ENCODE data around the gene OR4F15. TPM values are rescaled to one million over a fixed set of nuclear protein-coding genes. Genes with fewer than 3 reads are reported as not detected.

The OR4F15 gene
- total RNA-seq, 4 donors from 2014 or later, result not detected

GRCh38 chr15:101808201-101808600, 3.8 kb upstream of the OR4F15 start:
- no peaks in the 10 kb centered on the region for H3K27me3 ChIP-seq
- intact Hi-C loops (cut with DNase I; ENCODE audit: low total_unique reads), result no loop called here
- no peak overlapping the region for H3K27ac ChIP-seq
- H3K4me1 ChIP-seq, result no peaks in the 10 kb centered on the region
- no peak for DNase-seq
- no peak overlapping the region for H3K4me3 ChIP-seq
- TF ChIP-seq CTCF (IDR thresholded peaks at IDR 0.05), result no peak
- TF ChIP-seq POLR2A (IDR thresholded peaks at IDR 0.05), result no peak
- H3K9me3 ChIP-seq, result no peaks in the 10 kb centered on the region
- no peaks in the 10 kb centered on the region for H3K36me3 ChIP-seq

GRCh38 chr15:101810456-101810855, 1.5 kb upstream of the OR4F15 start:
- H3K27me3 ChIP-seq, result no peaks in the 10 kb centered on the region
- H3K4me3 ChIP-seq, result no peak overlapping the region
- TF ChIP-seq POLR2A (IDR thresholded peaks at IDR 0.05) (no peak), CTCF (IDR thresholded peaks at IDR 0.05) (no peak)

GRCh38 chr15:101810876-101811275, 1.1 kb upstream of the OR4F15 start:
- no peak for DNase-seq
- no peak overlapping the region for H3K4me3 ChIP-seq
- no peaks in the 10 kb centered on the region for H3K36me3 ChIP-seq
- H3K4me1 ChIP-seq, result no peaks in the 10 kb centered on the region
- no peak overlapping the region for H3K27ac ChIP-seq
- intact Hi-C loops (cut with DNase I; ENCODE audit: low total_unique reads), result no loop called here
- no peaks in the 10 kb centered on the region for H3K27me3 ChIP-seq
- TF ChIP-seq POLR2A (IDR thresholded peaks at IDR 0.05) (no peak), CTCF (IDR thresholded peaks at IDR 0.05) (no peak)
- no peaks in the 10 kb centered on the region for H3K9me3 ChIP-seq

More at GRCh38 chr15:101810456-101810855, 1.5 kb upstream of the OR4F15 start:
- DNase-seq, result no peak
- no peak overlapping the region for H3K27ac ChIP-seq
- no peaks in the 10 kb centered on the region for H3K9me3 ChIP-seq
- no peaks in the 10 kb centered on the region for H3K36me3 ChIP-seq
- intact Hi-C loops (cut with DNase I; ENCODE audit: low total_unique reads), result no loop called here
- no peaks in the 10 kb centered on the region for H3K4me1 ChIP-seq

GRCh38 chr15:101813803-101814534, 2.0 kb downstream of the OR4F15 start:
- TF ChIP-seq CTCF (IDR thresholded peaks at IDR 0.05) (no peak), POLR2A (IDR thresholded peaks at IDR 0.05) (no peak)
- DNase-seq, result no peak
- no peaks in the 10 kb centered on the region for H3K9me3 ChIP-seq

GRCh38 chr15:101820781-101821180, 8.8 kb downstream of the OR4F15 start:
- no peaks in the 10 kb centered on the region for H3K4me1 ChIP-seq
- no peak overlapping the region for H3K27ac ChIP-seq
- no peak for DNase-seq
- H3K9me3 ChIP-seq, result no peaks in the 10 kb centered on the region
- H3K27me3 ChIP-seq, result no peaks in the 10 kb centered on the region
- no peak overlapping the region for H3K4me3 ChIP-seq
- TF ChIP-seq POLR2A (IDR thresholded peaks at IDR 0.05), result no peak
- TF ChIP-seq CTCF (IDR thresholded peaks at IDR 0.05), result no peak
- intact Hi-C loops (cut with DNase I; ENCODE audit: low total_unique reads), result no loop called here
- H3K36me3 ChIP-seq, result no peaks in the 10 kb centered on the region

More at GRCh38 chr15:101813803-101814534, 2.0 kb downstream of the OR4F15 start:
- no peak overlapping the region for H3K4me3 ChIP-seq
- no peaks in the 10 kb centered on the region for H3K27me3 ChIP-seq
- no peaks in the 10 kb centered on the region for H3K4me1 ChIP-seq
- no peaks in the 10 kb centered on the region for H3K36me3 ChIP-seq
- no peak overlapping the region for H3K27ac ChIP-seq
- intact Hi-C loops (cut with DNase I; ENCODE audit: low total_unique reads), result no loop called here
